HG02642 (cell line): ENCODE measurements around the gene ROCK2.
A peak's percentile ranks its signal among the peaks of the same experiment; 100 is the strongest.
"Not testable (repeated sequence)": the region's sequence is repeated elsewhere in the genome, so short reads cannot be mapped to it uniquely, and the experiment has no call there.

Experiments used
- ATAC-seq: cut with Tn5 transposase; IDR thresholded peaks from one replicate; pipeline ENCODE4 v1.9.1; 2021; ENCODE audit warnings: mild to moderate bottlenecking; ENCODE audit not compliant: unreplicated experiment, poor library complexity

The ROCK2 gene

DNA sequence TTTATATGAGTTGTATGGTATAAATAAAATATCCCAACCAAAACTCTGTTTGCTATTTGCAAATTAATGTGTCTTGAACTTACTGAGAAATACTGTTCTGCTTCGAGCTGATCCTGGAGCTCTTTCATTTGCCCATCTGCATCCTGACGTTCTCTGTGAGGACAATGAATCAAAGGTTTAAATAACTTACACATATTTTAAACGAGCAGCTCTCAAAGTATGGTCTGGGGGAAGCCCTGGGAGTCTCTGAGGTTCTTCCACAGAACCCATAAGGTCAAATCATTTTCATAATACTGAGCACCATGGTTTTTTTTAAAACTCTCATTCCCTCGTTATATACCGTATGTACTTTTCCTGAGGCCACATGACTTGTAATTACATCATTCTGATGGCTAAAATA is 142.5 kb downstream of the ROCK2 start:
- no peak for ATAC-seq

DNA sequence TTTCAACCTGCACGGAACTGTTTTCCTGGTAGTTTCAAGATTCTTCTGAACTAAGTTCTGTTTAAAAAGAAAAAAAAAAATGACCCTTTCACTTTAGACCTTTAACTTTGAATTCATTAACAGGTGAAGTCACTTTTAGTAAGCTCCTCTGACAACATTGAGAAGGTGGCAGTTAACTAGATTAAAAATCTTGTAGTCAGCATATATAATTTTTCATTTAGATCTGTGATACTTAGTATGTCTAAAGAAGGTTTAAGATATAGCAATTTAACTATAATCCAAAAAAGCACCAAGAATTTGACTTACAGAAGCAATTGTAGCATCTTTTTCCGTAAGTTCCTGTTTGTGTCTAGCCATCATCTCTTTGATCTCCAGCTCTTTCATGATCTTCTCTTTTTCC is 143.8 kb downstream of the ROCK2 start:
- no peak for ATAC-seq

DNA sequence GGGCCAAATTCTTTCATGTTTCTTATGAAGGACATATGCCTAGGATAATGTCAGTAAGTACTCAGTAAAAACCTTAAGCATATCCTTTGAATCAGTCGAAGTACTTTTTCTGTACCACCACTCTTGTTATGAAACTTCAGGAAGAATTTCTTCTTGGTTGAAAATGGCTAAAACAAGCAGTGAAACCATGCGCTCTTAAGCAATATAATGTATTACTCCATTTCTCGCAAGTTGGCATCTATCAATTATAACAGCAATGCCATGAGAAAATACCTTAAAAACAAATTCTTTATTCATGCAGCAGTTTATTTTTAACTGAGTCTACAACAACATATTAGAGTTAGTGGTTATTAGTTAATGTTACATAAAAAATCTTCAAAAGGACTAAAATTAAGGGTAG is 148.2 kb downstream of the ROCK2 start:
- ATAC-seq = no peak

DNA sequence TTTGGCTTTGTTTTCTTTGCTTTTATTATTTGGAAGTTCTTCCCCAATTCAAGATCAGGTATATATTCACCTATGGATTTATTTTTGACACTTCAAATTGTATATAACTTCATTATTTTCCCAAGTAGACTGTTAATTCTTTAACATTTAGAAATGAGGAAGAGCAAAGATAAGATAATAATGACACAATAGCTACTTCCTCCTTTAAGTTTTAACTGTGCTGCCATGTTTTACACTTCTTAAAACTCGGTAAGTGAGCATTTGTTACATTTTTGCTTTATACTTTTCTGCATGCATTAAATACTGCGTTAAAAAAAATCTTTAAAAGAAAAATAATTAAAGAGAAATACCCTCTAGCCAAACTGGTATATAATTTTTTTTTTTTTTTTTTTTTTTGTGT is 156.7 kb downstream of the ROCK2 start:
- no peak for ATAC-seq

DNA sequence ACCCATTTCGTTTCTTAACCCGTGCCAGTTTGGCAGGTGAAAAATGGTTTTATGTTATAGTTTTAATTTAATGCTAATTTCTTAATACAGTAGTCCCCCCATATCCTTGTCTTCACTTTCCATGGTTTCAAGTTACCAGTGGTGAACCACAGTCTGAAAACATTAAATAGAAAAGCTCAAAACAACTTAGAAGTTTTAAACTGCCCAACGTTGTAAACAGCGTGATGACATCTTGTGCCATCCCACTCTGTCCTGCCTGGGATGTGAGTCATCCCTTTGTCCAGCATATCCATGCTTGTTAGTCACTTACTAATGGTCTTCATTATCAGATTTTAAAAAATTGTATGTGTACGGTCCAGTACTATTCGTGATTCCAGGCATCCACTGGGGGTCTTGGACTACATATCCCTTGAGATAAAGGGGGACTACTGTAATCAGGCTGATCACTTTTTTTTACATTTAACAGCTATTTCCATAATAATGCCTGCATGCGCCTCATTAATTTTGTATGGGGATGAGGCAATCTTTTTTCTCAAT is 157.3 kb downstream of the ROCK2 start:
- no peak for ATAC-seq

DNA sequence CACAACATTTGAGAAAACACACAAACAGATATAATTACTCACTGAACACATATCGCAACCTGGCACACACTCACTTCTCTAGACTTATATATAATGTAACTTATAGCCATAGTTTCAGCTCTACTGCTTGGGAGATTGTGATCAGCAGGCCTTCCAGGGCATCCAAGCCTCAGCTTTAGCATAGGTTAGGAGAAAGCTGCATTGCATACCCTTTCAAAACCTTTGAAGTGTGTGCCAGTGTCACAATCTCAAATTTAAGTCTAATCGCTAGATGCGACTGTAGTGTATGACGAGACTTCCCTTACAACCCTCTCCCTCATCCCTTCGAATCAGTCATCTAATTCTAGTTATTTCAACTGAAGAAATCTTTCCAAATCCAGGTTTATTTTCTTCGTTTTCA is 158.3 kb downstream of the ROCK2 start:
- no peak for ATAC-seq

DNA sequence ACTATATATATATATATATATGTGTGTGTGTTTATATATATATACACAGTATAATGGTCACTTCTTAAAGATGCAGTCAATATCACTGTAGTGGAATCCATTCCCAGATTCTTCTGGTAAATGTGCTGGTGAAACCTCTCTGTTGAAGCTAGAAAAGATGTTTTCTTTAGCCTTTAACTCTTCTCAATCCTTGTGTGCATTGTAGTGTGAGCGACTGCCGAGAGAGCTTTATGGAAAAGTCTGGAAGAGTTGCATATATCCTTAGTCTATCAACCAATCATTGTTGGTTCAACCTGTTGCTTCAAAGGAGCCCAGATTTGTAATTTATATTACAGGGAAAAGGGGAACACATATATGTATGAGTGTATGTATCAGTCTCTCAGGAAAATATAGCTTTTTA is 161.5 kb downstream of the ROCK2 start:
- no peak for ATAC-seq

DNA sequence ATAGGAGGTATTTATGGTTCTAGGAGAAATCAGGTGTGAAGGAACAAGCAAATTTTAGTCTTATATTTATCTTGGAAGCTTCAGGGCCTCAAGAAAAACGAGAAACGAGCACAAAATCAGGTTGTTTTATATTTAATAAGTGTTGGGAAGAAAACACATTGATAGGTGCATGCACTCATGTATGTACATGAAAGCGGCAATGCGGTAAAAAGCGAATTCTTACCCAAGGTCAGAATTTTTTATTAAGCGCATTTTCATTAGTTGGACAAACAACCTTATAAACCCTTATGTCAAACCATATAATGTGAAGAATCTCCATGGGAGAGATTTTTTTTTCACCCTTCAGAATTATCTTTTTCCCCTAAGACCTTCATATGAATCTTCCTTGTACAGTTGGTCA is 163.8 kb downstream of the ROCK2 start:
- no peak for ATAC-seq

DNA sequence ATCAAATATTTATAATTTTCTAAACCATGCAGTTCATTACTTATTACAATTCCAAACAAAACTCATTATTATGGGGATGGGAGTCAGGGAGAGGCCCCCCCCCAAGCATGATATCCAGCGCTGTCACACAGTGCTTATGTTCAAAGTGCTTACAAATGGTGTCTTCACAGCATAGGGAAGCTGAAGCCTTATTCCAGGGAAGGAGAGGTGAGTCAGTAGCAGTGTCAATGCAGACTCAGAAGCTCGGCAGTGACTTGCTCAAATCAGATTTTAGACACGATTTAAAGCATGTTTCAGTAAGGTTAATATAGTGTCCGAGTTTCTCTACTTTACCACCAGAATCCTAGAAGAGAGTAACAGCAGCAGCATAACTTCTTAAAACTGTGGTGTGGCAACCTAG is 164.5 kb downstream of the ROCK2 start:
- no peak for ATAC-seq

DNA sequence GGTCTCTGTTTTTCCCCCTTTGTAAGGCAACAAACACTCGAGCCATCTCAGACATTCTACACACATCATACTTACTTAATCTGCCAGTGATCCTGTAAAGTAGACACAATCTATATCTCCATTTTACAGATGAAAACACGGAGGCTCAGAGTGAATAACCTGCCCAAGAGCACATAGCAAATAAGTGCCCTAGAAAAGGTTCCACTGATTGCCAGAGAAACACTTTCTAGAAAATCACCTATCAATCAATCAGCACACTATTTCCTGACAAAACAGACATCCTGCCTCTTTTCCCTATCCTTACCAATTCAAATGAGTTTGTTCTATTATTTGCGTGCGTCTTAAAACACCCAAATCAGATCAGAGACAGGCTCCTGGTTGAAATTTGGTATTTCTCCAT is 165.2 kb downstream of the ROCK2 start:
- no peak for ATAC-seq

DNA sequence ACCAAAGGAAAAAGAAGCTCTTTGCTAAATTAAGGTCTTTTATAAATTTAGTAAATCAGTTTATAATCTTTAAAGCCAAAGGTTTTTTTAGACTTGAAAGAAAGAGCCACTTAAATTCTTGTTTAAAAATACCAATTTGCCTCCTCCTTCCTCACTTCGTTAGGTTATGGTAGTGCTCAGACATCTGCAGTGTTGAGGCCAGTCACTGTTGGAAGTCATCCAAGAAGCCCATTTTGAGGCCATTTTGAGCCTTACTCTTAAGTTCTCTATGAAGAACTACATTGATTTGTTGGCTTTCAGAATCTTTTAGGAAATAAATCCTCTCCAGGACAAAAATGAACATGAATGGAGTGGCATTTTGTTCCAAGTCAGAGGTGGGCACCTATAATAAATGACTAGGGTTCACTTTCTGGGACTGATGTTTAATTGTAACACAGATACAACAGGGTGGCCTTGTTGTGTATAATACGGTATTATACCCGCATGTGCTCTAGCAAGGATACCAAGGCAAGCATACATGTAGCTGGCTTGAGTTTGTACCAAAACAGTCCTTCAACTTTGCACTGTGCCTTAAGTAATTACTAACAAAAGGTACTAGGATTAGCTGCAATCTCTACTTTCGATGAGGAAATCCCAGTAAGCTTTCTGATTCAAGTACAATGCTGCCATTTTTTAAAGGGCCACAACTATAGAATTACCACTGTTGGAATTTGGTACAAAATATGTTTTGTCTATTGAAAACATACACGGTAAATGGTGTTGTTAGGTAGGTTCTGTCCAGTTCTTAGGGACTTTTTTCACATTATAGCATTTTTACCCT is 166.4 kb downstream of the ROCK2 start:
- ATAC-seq = no peak

DNA sequence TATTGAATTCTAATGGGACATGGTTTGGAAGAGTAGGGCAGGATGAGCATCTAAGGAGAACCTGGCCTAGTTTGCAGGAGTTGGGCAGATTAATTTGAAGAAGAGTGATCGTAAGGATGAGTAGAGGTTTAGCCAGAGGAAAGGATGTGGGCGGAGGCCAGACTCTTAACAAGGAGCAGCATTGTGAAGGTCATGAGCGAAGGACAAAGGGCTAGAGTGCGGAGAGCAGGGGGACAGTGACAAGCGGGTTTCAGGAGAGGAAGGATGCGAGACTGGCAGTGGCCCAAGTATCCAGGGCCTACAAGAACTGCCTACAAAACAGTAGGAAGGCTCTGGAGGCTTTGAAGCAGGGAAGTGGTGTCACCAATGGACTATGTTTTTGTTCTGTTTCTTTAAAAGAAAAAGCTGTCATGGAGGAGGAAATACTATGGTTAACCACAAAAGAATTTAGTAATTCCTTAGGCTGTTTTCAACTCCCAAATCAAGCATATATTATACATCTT is 169.1 kb downstream of the ROCK2 start:
- no peak for ATAC-seq

DNA sequence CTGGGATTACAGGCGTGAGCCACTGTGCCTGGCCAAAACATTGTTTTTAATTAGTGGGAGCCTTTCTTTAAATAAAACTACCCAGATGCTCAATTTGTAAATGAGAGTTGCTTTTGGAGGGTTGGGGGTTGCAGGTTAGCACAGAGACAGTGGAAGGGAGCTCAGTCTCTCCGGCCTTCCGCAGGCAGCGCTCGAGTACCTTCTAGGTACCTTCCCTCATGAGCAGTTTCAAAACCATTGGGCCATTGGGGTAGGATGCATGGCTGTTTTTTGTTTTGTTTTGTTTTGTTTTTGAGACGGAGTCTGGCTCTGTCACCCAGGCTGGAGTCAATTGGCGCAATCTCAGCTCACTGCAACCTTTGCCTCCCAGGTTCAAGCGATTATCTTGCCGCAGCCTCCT is 170.2 kb downstream of the ROCK2 start:
- ATAC-seq = no peak

DNA sequence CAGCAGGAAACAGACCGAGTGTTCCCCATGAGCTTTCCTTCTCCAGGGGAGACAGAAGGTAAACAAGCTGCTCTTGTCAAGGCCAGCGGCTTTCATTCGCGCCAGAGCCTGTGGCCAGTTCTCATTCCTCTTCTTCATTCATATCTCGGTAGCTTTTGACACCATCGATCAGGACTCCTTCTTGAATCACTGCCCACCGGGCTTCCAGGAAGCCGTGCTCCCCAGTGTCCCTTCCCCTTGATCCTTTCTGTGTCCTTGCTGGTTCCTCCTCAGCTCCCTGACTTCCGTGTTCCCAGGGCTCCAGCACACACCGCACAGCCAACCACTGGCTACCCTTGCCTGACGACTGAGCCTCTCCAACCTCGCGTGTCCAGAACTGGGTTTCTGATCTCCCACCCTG is 175.1 kb downstream of the ROCK2 start:
- no peak for ATAC-seq

DNA sequence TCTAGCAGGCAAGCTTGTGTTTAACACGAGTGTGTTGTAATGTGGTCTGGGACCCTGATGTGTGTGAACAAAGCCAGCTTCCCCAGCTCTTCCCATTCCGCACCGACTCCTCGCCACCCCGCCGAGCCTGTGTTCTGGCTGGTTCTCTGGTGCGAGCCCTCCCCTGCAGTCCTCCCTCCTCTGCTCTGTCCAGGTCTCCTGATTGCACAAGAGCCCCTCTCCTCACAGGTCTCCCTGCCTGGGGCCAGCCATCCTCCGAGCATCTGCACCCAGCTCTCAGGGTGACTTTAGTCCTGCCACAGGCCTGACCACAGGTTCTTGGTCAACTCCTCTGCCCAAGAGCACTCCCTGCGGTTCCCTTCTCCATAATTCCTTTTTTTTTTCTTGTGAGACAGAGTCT is 175.9 kb downstream of the ROCK2 start:
- no peak for ATAC-seq

DNA sequence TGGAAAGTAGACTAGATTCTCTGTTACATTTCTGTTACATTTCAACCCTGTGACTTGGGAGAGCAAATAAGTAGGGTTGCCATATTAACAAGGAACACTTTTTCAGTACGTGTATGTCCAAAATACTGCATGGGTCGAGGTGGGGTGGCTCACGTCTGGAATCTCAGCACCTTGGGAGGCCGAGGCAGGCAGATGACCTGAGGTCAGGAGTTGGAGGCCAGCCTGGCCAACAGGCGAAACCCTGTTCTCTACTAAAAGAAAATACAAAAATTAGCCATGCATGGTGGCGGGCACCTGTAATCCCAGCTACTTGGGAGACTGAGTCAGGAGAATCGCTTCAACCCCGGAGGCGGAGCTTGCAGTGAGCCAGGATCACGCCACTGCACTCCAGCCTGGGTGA is 178.0 kb downstream of the ROCK2 start:
- ATAC-seq = no peak

DNA sequence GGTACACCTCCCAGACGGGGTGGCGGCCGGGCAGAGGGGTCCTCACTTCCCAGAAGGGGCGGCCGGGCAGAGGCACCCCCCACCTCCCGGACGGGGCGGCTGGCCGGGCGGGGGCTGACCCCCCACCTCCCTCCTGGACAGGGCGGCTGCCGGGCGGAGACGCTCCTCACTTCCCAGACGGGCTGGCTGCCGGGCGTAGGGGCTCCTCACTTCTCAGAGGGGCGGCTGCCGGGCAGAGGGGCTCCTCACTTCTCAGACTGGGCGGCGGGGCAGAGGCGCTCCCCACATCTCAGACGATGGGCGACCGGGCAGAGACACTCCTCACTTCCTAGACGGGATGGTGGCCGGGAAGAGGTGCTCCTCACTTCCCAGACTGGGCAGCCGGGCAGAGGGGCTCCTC is 179.4 kb downstream of the ROCK2 start:
- not testable (repeated sequence) for ATAC-seq

DNA sequence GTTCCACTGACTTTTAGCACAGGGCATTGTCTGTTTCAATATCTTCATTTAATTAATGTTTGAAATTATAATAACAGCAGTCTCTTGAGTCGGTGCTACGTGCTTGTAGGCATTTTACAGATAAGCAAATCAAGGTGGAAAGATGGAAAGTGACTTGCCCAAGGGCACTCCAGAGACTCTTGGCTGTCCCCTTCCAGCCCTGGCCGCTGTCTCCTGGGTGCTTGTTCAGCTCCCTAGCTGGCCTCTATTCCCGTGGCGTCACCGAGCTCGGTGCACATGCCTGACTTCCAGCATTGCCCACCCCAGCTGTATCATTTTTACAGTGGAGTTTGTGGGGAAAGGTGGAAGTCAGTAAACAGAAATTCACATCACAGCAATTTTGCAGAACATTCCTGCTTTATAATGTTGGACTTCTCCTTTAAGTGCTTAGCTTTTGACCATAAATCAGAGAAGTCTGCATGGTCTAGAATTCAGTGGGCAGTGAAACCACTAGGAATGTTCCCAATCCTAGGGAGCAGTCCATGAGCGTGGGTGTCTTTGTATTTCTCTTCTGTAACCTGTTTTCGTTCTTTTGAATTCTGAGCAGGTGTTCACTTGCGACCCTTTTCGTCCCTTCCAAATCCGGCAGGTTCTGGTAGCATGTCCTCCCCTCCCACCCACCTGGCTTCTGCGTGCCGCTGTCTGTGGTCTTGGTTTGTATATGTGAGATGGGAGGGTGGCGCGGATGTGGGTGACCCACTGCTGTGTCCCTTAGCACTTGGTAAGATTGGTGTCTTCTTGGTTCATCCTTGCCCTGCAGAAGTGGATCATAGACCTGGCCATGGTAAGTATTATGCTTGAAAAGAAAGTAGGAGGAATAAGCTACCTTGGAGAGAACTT is 180.8 kb downstream of the ROCK2 start:
- ATAC-seq = no peak

DNA sequence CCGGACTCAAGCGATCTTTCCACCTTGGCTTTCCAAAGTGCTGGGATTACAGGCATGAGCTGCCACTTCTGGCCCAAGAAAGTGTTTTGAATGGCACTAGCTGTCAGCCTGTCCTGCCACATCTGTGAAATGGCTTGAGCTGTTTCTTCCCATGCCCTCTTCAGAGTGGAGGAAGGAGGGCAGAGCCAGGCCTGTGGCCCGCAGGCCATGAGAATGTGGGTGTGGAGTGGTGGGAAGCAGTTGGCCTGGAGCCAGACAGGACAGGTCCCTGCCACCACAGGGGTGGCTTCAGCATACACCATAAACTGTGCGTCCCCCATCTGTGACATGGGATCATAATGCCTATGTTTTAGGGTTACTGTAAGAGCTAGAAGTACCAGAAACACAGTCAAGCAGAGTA is 182.7 kb downstream of the ROCK2 start:
- no peak for ATAC-seq

DNA sequence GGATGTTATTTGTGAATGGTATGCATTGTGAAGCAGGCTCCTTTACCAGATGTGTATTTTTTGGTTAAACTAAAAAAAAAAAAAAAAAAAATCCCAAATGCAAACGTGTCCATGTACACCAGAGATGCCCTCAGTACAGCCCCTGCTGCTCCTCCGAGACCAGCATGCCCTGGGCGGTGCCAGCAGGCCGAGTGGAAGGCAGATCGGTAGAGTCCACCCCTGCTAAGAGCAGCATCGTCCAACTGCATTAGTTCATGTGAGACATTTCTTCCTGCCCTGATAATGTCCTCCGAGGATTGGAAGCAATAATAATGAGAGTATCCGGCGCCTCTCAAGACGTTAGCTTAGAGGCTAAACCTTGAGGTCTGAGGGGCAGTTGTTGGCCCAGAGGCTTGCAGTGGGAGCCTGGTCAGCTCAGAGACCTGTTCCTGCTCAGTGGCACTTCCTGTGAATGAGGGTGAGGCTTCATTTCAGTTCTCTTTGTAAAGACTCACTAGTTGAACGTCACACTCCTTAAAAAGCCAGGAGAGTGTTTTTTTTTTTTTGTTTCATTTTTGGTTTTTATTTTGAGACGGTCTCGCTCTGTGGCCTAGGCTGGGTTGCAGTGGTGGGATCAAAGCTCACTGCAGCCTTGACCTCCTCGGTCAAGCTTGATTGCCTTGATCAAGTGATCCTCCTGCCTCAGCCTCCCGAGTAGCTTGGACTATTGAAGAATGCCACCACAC is 183.5 kb downstream of the ROCK2 start:
- peak; percentile 39 for ATAC-seq

DNA sequence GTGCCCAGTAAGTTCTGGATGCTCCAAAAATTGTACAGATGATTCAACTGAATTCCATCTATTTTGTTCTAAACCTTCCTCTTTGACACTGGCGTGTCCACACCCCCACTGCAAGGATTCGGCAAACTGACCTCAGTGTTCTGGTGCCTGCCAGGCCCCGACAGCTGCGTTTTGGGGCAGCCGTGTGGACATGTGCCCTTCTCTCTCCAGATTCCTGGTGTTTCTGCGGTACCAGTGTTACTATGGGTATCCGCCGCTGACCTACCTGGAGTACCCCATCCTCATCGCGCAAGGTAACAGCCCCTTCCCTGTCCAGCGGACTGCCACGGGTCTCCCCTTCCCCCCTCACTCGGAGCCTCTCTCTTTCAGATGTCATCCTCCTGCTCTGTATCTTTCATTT is 184.2 kb downstream of the ROCK2 start:
- no peak for ATAC-seq
